NCI-H2107 treated with DMSO at 0.1 percent for 48 hours (cell line): ENCODE measurements around the gene NUP205.

ENCODE experiments used
- DNase-seq: peaks from one replicate; lab custom pipeline; 2025; ENCODE audit not compliant: unreplicated experiment; lab: John Stamatoyannopoulos, UW

Gene NUP205

GRCh38 chr7:135557455-135558336 is at the start of gene NUP205:
TSS of gene NUP205 (plus strand) at chr7:135557917. CDS start at chr7:135557945, 28 bp downstream.
- DNase-seq: peak; percentile 97

GRCh38 chr7:135508883-135509588 is 48.7 kb upstream of the NUP205 start:
- peak; percentile 74 for DNase-seq

GRCh38 chr7:135509589-135509838 is 48.2 kb upstream of the NUP205 start:
- no peak for DNase-seq

GRCh38 chr7:135509839-135510591 is 47.7 kb upstream of the NUP205 start, which contains the start of gene CNOT4:
TSS of gene CNOT4 (minus strand) at chr7:135510102. CDS start at chr7:135438331, 71,771 bp downstream.
- DNase-seq: peak; percentile 92

GRCh38 chr7:135510592-135511183 is 47.0 kb upstream of the NUP205 start:
- DNase-seq: no peak

GRCh38 chr7:135512135-135512887 is 45.4 kb upstream of the NUP205 start:
- DNase-seq: peak; percentile 87

GRCh38 chr7:135514856-135515255 is 42.9 kb upstream of the NUP205 start:
- no peak for DNase-seq

GRCh38 chr7:135517060-135517459 is 40.7 kb upstream of the NUP205 start:
- DNase-seq: no peak

- no peak for DNase-seq
Observed at GRCh38 chr7:135518748-135519147, 39.0 kb upstream of the NUP205 start.

- no peak for DNase-seq
Observed at GRCh38 chr7:135519233-135519688, 38.5 kb upstream of the NUP205 start.

GRCh38 chr7:135519871-135520270 is 37.8 kb upstream of the NUP205 start:
- DNase-seq: no peak

- no peak for DNase-seq
Observed at GRCh38 chr7:135522509-135522908, 35.2 kb upstream of the NUP205 start.

- DNase-seq: no peak
Observed at GRCh38 chr7:135523146-135523545, 34.6 kb upstream of the NUP205 start.

GRCh38 chr7:135525426-135525825 is 32.3 kb upstream of the NUP205 start:
- DNase-seq: no peak

- DNase-seq: no peak
Observed at GRCh38 chr7:135527025-135527424, 30.7 kb upstream of the NUP205 start.

- no peak for DNase-seq
Observed at GRCh38 chr7:135536150-135536549, 21.6 kb upstream of the NUP205 start.

GRCh38 chr7:135537453-135537852 is 20.3 kb upstream of the NUP205 start:
- DNase-seq: no peak

GRCh38 chr7:135537905-135538304 is 19.8 kb upstream of the NUP205 start:
- no peak for DNase-seq

GRCh38 chr7:135538376-135538775 is 19.3 kb upstream of the NUP205 start:
- DNase-seq: no peak

GRCh38 chr7:135539629-135540028 is 18.1 kb upstream of the NUP205 start:
- DNase-seq: no peak
